ENCODE measurements around the gene EEF1AKMT2. TPM values are rescaled to one million over a fixed set of nuclear protein-coding genes. Genes with fewer than 3 reads are reported as not detected.

Gene EEF1AKMT2
- total RNA-seq, 1 donor = 25.3 TPM

DNA sequence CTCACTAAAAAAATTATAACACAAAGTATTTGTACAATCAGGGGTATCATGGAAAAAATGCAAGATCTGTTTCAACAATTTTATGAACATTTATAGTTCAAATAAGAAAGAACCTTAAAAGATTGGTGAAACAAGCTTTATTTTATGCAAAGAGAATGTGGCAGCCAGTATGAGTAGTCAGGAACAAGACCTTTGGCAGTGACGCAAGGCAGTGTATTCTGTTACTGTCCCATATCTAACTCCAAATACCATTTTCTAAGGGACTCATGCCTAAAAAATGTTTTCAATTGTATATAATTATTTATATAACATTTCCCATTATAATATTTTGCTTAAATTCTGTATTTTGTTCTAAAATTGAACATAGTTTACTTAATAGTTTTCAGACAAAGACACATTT, 28.4 kb downstream of the EEF1AKMT2 start:
- H3K4me3 ChIP-seq (ENCODE audit: low read depth, low read length) = no peak overlapping the region
- peak; percentile 69 for DNase-seq (ENCODE audit: low read depth)
- TF ChIP-seq, protein P1, sequence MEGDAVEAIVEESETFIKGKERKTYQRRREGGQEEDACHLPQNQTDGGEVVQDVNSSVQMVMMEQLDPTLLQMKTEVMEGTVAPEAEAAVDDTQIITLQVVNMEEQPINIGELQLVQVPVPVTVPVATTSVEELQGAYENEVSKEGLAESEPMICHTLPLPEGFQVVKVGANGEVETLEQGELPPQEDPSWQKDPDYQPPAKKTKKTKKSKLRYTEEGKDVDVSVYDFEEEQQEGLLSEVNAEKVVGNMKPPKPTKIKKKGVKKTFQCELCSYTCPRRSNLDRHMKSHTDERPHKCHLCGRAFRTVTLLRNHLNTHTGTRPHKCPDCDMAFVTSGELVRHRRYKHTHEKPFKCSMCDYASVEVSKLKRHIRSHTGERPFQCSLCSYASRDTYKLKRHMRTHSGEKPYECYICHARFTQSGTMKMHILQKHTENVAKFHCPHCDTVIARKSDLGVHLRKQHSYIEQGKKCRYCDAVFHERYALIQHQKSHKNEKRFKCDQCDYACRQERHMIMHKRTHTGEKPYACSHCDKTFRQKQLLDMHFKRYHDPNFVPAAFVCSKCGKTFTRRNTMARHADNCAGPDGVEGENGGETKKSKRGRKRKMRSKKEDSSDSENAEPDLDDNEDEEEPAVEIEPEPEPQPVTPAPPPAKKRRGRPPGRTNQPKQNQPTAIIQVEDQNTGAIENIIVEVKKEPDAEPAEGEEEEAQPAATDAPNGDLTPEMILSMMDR (IDR thresholded peaks at IDR 0.05; ENCODE audit: insufficient read depth, low read length) = no peak

DNA sequence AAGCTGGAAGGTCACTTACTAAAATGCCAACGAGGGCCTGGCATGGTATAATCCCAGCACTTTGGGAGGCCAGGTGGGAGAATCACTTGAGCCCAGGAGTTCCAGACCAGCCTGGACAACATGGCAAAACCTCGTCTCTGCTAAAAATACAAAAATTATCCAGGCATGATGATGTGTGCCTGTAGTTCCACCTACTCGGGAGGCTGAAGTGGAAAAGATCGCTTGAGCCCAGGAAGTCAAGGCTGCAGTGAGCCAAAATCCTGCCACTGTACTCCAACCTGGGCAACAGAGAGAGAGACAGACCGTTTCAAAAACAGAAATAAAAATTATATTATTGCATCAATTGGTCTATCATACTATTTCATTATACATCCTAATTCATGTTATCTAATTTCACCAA, 29.4 kb downstream of the EEF1AKMT2 start:
- no peak overlapping the region for H3K4me3 ChIP-seq (ENCODE audit: low read depth, low read length)
- TF ChIP-seq, protein P1 (IDR thresholded peaks at IDR 0.05; ENCODE audit: insufficient read depth, low read length) = no peak
- DNase-seq (ENCODE audit: low read depth) = no peak

DNA sequence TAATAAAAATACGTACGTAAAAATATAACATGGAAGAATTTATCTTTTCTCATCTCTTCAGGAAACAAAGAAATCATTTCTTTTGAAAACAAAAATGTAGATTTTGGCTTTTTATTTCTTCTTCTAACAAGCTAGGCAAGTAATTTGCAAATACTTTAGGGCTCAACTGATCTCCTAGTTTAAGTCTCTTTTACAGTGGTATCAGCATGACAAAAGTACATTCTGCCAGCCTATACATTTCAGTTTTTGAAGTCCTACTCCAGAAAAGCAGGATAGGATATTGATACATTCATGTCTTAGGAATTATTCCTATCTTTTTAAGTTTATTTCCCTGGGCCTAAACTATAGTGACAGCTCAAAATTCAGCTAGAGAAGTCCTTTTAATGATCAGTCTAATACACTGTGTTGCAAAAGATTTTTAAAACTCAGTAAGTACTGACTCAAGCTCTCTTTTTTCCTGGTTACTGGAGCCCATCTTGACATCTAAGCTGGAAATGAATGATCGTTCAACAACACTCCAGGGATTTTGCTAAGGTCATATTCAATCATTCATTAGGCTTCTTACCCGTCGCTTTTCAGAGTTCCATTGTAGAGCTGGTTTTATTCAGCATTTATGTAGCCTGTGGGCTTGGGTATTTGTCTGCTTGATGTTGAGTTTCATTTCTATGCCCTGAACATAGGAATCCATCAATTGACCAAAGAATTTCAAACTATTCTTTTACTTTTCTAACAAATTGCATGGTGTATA, 35.4 kb downstream of the EEF1AKMT2 start:
- TF ChIP-seq, protein P1 (IDR thresholded peaks at IDR 0.05; ENCODE audit: insufficient read depth, low read length) = no peak
- H3K4me3 ChIP-seq (ENCODE audit: low read depth, low read length) = no peak overlapping the region
- DNase-seq (ENCODE audit: low read depth) = no peak

DNA sequence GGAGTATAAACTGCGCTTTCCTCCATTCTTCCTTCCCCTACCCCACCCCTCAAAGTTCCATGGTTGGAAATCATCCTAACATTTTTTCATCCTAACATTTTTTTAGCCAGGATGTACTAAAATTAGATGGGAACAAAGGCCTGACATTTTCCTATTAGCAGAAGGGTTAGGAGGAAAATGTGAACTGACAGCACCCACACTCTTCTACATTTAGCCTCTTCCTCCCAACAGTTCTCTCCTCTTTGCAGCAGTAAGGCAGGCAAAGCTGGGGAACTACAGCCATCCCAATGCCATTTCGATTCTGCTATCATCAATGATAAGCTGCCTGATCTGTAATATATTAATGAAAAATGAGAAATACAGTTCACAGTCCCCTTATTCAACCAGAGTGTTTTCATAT, 36.1 kb downstream of the EEF1AKMT2 start:
- no peak overlapping the region for H3K4me3 ChIP-seq (ENCODE audit: low read depth, low read length)
- TF ChIP-seq, protein P1 (IDR thresholded peaks at IDR 0.05; ENCODE audit: insufficient read depth, low read length) = no peak
- no peak for DNase-seq (ENCODE audit: low read depth)

DNA sequence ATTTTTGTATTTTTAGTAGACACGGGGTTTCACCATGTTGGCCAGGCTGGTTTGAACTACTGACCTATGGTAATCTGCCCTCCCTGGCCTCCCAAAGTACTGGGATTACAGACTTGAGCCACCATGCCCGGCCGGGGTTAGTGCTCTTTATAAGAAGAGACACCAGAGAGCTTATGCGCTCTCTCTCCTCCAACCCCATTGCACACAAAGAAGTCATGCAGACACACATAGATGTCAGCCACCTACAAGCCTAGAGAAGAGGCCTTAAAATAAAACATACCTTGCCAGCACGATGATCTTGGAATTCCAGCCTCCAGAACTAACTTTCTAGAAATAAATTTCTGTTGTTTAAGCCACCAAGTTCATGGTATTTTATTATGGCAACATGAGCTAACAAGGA, 37.5 kb downstream of the EEF1AKMT2 start:
- no peak for DNase-seq (ENCODE audit: low read depth)
- H3K4me3 ChIP-seq (ENCODE audit: low read depth, low read length) = no peak overlapping the region
- TF ChIP-seq, protein P1 (IDR thresholded peaks at IDR 0.05; ENCODE audit: insufficient read depth, low read length) = no peak

DNA sequence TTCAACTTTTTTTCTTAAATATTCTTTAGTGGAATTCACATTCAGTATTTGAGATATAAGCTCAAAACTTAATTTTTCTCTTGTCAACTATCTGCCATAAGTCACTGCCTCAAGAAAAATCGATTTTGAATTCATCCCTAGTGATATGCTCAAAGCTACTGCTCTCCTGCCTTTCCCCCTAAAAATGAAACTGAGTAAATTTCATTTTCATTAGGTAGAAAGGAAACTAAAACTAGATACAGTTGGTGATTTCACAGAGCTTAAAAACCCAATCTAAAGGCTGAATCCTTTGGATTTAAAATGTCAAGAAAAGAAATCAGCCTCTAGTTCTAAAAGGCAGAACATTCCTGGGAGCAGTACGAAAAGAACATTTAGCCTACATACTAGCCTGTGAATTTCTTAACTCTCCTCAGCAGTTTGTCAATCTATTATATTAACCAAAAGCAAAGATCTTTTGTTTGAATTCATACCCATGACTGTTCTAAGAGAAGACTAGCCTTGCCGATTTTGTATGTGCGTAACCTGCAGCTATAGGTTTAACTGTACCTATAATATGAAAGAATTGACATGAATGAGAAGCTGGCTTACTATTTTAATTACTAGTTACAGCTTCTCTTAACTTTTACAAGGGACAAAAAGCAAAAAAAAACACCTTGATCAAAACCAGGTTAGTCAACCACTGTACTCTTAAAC, 42.6 kb downstream of the EEF1AKMT2 start:
- TF ChIP-seq, protein P1 (IDR thresholded peaks at IDR 0.05; ENCODE audit: insufficient read depth, low read length) = no peak
- DNase-seq (ENCODE audit: low read depth) = no peak
- no peak overlapping the region for H3K4me3 ChIP-seq (ENCODE audit: low read depth, low read length)

Measured in fibroblast of the aortic adventitia (primary cell).